Progenitor cell of endocrine pancreas (in vitro differentiated cells): Measurements from ENCODE around the gene CREBBP. TPM values are rescaled to one million over a fixed set of nuclear protein-coding genes. Genes with fewer than 3 reads are reported as not detected.

Source experiments
- DNase-seq: peaks from one replicate; pipeline ENCODE4 v3.0.0; 2021; ENCODE audit warnings: low spot score; ENCODE audit not compliant: unreplicated experiment
- H3K27ac Mint-ChIP-seq: 2 replicates; pipeline ENCODE4 v1.8.0; 2021; ENCODE audit warnings: mild to moderate bottlenecking, moderate library complexity, mixed read lengths
- H3K27me3 Mint-ChIP-seq: 2 replicates; pipeline ENCODE4 v1.8.0; 2021; ENCODE audit warnings: mixed read lengths
- H3K36me3 Mint-ChIP-seq: 2 replicates; pipeline ENCODE4 v1.8.0; 2022; ENCODE audit warnings: mixed read lengths; ENCODE audit not compliant: insufficient read depth
- H3K4me1 Mint-ChIP-seq: 2 replicates; pipeline ENCODE4 v1.8.0; 2021; ENCODE audit warnings: low read depth, mixed read lengths
- H3K4me3 Mint-ChIP-seq: 2 replicates; pipeline ENCODE4 v1.8.0; 2021; ENCODE audit warnings: low read depth, mild to moderate bottlenecking, moderate library complexity, mixed read lengths
- H3K9me3 Mint-ChIP-seq: 2 replicates; pipeline ENCODE4 v1.8.0; 2021; ENCODE audit warnings: low read depth, mixed read lengths
- total RNA-seq: library from RNA; stranded (reverse); gene quantifications from 2 replicates; pipeline ENCODE4 v1.2.1, GENCODE V29; 2021
- TF ChIP-seq, protein P1 (sequence below): fragments of 200-600 bp; sonication (generic); IDR thresholded peaks from one replicate; pipeline ENCODE4 v1.5.0; 2021; ENCODE audit warnings: antibody characterized with exemption, mild to moderate bottlenecking; ENCODE audit not compliant: unreplicated experiment

The CREBBP gene
- total RNA-seq, 1 donor from 2014 or later, result 144 TPM

DNA sequence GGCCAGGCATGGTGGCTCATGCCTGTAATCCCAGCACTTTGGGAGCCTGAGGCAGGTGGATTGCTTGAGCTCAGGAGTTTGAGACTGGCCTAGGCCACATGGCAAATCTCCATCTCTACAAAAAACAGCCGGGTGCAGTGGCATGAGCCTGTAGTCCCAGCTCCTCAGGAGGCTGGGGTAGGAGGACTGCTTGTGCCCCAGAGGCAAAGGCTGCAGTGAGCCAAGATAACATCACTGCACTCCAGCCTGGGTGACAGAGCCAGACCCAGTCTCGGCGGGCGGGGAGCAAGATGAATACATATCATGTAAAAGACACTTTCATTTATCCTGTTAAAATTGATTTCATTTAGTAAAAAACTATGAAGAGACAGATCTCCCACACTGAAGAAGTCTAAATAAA, 54.6 kb downstream of the CREBBP start:
- no peak for DNase-seq
- no peak overlapping the region for H3K27ac Mint-ChIP-seq
- no peaks in the 10 kb centered on the region for H3K9me3 Mint-ChIP-seq
- no peaks in the 10 kb centered on the region for H3K27me3 Mint-ChIP-seq
- H3K4me1 Mint-ChIP-seq, result peaks cover 33% of the 10 kb centered on the region
- H3K36me3 Mint-ChIP-seq, result no peaks in the 10 kb centered on the region
- TF ChIP-seq, protein P1, sequence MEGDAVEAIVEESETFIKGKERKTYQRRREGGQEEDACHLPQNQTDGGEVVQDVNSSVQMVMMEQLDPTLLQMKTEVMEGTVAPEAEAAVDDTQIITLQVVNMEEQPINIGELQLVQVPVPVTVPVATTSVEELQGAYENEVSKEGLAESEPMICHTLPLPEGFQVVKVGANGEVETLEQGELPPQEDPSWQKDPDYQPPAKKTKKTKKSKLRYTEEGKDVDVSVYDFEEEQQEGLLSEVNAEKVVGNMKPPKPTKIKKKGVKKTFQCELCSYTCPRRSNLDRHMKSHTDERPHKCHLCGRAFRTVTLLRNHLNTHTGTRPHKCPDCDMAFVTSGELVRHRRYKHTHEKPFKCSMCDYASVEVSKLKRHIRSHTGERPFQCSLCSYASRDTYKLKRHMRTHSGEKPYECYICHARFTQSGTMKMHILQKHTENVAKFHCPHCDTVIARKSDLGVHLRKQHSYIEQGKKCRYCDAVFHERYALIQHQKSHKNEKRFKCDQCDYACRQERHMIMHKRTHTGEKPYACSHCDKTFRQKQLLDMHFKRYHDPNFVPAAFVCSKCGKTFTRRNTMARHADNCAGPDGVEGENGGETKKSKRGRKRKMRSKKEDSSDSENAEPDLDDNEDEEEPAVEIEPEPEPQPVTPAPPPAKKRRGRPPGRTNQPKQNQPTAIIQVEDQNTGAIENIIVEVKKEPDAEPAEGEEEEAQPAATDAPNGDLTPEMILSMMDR, result no peak
- H3K4me3 Mint-ChIP-seq, result no peak overlapping the region

DNA sequence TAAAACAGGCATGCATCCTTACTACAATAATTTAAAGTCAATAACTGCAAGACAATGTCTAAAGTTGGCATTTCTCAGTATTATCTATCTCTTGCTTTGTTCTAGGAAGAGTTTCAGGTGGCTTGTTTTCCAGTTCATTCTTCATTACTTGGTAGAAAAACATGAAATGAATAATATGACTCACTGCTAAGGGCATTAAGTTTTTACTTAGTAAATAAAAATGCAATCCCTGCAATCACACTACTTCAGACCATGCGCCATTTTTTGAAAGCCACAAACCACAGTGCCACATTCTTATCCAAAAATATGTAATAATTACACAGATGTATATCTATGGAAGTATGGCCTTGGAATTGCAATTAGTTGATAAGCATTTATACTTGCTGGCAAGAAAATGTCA, 55.4 kb downstream of the CREBBP start:
- H3K9me3 Mint-ChIP-seq, result no peaks in the 10 kb centered on the region
- DNase-seq, result no peak
- TF ChIP-seq, protein P1, result no peak
- H3K27me3 Mint-ChIP-seq, result no peaks in the 10 kb centered on the region
- peak overlapping the region; percentile 33 for H3K27ac Mint-ChIP-seq
- no peak overlapping the region for H3K4me3 Mint-ChIP-seq
- H3K36me3 Mint-ChIP-seq, result no peaks in the 10 kb centered on the region
- peaks cover 33% of the 10 kb centered on the region for H3K4me1 Mint-ChIP-seq

DNA sequence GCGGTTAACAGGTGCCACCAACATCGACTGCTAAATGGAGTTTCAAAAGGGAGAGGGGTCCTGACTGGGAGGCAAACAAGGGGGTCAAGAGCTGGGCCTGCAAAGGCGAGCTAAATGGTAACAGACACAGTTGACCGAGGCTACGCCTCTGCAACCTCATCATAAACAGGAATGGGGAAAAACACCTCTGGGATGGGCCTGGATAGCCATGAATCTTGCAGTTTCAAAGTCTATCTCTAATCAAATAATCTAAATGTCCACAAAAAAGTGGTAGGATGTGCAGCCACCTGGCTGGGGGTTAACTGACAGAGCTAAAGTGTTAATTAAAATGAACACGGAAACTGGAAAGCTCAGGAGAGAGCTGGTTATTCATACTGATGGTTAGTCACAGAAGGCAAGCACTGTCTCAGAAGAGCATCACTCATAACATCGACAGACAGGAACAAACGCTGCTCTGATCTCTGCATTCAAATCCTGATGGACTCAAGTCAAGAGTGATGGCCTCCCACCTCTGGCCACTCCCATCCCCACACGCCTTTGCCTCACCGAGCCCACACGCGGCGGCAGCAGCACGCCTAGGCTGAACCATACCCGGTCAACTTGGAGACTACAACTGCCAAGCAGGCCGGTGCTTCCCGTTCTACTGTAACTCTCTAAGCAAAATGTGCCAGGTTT, 56.3 kb downstream of the CREBBP start:
- Mint-ChIP-seq H3K4me3 (no peak overlapping the region), H3K36me3 (no peaks in the 10 kb centered on the region), H3K9me3 (no peaks in the 10 kb centered on the region), H3K27me3 (no peaks in the 10 kb centered on the region), H3K27ac (peak overlapping the region; percentile 76), H3K4me1 (peaks cover 38% of the 10 kb centered on the region)
- TF ChIP-seq, protein P1, result no peak
- DNase-seq, result no peak

DNA sequence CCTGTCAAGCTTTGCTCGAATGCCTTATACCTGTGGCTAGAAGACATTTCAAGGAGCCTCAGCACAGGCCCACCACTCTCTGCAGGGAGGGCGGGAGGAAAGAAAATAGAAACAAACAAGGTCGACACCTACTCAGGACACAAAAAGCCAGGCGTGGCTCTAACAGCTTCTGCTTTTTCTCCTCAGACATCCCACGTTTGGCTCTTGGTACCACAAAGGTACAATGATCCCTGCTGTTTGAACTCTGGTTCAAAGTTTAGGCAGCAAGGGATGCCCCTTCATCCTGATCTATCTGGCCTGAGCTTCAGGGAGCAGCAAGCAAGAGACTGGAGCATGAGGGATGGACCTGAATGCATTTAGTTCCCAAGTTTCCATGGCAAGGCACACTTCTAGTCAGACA, 57.1 kb downstream of the CREBBP start:
- Mint-ChIP-seq H3K27ac (peak overlapping the region; percentile 76), H3K4me3 (no peak overlapping the region), H3K4me1 (peaks cover 40% of the 10 kb centered on the region), H3K36me3 (no peaks in the 10 kb centered on the region), H3K9me3 (no peaks in the 10 kb centered on the region), H3K27me3 (no peaks in the 10 kb centered on the region)
- TF ChIP-seq, protein P1, result no peak
- no peak for DNase-seq

DNA sequence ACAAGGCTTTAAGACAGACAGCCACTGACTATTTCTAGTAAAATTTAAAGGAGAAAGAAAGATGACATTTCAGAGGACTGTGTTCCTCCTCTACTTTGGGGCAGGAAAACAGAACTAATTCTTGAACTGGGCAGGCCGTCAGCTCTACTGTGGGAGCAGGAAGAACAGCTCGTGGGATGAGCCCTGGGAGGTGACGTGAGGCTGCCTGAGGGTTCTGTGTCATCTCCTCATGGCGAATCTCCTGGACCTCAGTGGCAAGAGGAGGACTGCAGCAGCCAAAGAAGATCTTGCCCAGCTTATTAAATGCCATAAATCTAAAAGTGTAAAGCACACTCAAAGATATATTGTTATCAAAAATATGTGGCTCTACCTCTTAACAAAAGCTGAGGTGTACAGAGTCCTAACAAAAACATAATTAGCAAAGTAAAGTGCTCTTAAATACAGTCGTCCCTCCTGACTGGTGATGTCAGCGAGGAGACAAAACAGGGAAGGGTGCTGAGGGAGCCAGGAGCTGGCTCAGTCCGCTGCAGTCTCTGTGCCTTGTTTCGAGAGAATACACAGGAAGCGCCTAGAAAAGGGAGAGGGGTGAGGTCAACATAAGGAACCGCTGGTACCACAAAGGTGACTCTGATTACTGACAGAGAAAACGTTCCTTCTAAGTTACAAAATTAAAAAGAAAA, 58.0 kb downstream of the CREBBP start:
- Mint-ChIP-seq H3K9me3 (no peaks in the 10 kb centered on the region), H3K4me3 (no peak overlapping the region), H3K36me3 (no peaks in the 10 kb centered on the region), H3K4me1 (peaks cover 41% of the 10 kb centered on the region), H3K27me3 (no peaks in the 10 kb centered on the region), H3K27ac (peak overlapping the region; percentile 76)
- DNase-seq, result no peak
- TF ChIP-seq, protein P1, result no peak
